GM19035 (cell line): ENCODE measurements around the gene NKX1-1.
"Not testable (repeated sequence)": the region's sequence is repeated elsewhere in the genome, so short reads cannot be mapped to it uniquely, and the experiment has no call there.

Source experiments
- ATAC-seq: cut with Tn5 transposase; IDR thresholded peaks from one replicate; pipeline ENCODE4 v1.9.1; 2021; ENCODE audit not compliant: unreplicated experiment

NKX1-1 gene

DNA sequence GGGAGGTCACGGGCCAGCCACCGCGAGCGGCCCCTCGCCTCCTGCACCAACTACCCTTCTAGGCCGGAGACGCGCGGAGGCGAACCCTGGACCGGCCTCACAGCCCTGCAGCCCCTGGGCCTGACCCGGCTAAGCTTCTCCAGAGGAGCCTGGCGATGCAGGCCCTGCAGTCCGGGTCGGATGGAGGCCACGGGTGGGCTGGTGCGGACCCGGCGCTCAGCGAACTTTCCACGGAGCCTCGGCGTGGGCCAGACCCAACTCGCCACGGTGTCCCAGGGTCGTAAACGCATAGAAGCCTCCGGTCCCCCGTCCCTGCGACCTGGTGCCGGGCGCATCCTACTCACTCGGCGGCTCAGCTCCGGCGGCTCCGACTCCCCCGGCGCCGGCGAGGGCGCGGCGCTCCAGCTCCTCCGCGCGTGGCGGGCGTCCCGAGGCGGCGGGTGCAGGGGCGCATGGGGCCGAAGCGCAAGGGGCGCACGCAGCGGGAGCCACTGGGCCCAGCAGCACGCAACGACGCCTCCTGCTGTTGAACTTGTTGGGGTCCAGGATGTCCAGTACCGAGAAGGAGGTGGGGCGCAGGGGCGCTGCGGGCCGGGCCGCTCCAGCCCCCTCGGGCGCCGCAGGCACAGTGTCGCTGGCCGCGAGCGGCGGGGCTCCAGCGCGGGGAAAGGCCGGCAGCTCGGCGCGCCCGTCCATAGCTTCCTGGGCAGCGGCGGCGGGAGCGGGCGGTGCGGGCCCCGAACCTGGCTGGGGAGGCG lies 427 bp downstream of the NKX1-1 start:
- no peak for ATAC-seq

DNA sequence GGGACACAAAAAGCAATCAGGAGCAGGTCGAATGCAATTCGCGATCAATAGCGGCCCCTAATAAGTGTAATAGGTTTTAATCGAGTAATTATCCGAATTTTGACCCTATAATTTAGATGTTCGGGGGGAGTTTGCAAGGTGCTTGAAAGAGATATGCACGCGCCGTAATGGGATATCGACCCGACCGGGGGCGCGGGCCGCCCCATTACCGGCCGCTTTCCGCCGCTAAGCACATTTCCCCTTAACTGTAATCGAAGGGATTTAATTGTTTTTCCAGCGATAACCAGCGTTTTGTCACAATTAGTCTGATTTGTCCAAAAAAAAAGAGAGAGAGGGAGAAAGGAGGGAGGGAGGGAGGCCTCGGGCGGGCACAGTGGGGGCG lies 997 bp downstream of the NKX1-1 start:
- no peak for ATAC-seq

DNA sequence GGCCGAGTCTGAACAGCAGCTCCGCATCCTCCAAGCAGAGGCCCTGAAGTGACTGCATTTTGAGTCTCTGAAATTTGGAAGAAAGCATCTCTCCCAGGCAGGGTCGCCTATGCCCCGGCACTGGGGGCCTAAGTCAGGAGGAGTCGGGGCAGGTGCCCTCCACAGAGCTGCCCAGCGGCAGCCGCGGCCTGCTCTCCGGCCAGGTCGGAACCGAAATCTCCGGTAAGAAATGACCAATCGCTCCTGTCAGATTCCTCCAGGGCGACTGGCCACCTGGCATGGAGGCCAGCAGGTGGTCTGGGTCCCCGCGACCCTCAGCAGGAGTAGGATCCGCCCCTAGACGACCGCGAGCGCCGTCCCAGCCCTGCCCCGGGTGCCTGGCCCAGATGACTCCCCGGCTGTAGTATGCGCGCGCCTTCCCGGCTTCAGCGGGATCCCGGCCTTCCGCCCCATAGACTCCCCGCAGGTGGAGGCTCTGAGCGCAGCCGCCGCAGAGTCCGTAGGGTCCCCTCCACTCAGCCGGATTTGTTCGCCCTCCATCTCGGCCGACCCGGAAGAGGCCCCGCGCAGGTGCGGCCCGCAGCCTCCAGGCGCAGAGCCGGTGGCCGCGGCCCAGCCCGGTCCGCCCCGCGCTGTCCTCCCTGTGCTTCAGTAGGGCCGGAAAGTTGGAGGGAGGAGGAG lies 1.5 kb downstream of the NKX1-1 start:
- ATAC-seq = no peak

DNA sequence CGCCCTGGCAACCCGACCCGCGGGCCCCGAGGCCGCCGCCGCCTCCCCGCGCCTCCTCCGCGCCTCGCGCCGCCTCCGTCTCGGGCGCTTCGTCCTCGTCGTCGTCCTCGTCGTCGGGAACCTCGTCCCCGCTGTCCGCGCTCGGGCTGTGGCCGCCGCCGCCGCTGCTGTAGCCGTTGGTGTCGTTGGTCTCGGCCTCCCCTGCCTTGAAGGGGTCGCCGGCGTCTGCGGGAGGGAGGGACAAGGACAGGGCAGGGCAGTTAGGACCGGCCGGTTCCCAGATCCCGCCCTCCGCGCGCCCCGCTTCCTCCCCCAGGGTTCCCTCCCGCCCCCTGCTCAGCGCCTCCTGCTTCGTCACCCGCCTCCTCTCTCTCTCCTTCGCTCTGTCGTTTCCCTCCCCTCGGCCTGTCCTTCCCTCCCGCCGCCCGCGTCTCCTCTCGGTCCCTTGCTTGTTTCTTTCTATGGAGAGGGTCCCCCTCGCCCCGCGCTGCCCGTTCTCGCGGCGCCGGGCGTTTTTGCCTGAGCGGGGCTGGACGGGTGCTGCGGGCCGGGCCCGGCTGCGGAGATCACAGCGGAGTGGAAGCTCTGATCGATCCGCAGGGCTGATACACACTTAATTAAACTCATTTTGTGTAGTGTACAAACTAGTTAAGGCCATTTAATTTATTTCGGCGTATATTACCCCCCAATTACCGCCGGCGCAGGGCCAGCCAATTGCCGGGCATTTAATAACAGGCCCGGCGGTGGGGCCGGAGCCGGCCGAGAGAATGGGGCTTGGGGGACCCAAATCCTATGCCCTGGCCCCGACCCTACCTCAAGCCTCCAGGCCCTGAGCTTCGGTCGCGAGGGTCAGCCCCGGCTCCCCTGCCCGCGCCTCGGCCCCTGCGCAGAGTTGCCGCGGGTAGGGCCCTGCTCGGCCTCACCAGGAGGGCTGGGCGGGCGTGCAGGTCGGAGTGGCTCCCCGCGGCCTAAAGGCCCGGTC lies 2.4 kb downstream of the NKX1-1 start:
- no peak for ATAC-seq

DNA sequence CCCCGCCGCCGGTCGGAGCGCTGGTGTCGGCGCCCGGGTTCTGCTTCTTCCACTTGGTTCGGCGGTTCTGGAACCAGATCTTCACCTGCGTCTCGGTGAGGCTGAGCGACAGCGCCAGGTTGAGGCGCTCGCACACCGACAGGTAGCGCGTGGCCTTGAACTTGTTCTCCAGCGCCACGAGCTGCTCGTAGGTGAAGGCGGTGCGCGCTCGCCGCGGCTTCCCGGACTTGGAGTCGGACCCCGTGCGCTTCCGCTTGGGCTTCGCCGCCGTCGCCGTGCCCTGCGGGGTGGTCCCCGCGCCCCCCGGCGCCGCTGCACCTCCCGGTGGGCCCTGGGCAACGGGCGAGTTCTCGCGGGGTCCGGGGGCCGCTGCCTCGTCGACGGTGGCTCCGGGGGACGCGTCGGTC lies 3.1 kb downstream of the NKX1-1 start:
- ATAC-seq = no peak

DNA sequence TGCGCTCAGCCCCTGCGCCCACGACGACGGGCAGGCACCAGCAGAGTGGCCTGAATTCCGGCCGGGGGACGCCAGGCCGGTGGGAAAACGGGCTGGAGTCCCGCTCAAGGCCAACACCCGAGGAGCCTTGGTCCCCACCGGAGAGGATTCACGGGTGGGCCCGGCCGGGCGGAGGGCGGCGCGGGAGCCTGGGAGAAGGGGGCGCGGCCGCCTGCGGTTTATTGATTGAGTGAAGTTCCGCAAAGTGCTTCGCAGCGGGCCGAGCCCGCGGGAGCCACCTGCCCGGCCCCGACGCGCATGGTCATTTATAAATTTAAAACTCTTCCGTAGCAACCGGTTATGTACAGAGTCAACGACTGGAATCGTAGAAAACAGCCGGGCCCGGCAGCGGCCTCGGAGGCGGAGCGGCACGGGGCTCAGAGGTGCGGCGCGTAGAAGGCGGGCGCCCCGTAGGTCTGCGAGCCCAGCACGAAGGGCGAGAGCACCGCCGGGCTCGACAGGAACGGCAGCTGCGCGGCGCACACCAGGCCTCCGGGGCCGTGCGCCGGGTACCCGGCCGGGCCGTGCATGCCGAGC lies 3.6 kb downstream of the NKX1-1 start:
- ATAC-seq = no peak

DNA sequence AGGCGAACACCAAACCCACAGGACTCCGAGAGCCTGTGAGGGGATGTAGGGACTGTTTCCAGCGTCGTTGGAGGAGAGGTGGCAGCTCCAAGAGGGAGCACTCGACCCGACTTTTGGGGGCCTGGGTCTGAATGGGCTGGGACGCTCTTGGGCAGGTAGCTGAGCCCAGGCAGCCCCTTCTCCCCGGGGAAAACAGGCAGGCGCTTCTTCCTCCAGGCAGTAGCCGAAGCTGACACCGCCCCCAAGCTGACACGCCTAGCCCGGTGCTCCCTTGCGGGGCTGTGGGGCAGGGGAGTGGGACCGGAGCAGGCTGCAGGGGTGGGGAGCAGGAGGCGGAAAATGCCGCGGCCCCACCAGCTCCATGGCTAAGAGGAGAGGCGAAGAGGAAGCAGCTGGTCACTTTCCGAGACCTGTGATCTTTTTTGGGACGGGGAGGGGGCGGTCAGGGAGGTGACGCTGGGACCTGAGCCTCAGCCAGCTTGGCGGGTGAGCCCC lies 4.2 kb downstream of the NKX1-1 start:
- no peak for ATAC-seq

DNA sequence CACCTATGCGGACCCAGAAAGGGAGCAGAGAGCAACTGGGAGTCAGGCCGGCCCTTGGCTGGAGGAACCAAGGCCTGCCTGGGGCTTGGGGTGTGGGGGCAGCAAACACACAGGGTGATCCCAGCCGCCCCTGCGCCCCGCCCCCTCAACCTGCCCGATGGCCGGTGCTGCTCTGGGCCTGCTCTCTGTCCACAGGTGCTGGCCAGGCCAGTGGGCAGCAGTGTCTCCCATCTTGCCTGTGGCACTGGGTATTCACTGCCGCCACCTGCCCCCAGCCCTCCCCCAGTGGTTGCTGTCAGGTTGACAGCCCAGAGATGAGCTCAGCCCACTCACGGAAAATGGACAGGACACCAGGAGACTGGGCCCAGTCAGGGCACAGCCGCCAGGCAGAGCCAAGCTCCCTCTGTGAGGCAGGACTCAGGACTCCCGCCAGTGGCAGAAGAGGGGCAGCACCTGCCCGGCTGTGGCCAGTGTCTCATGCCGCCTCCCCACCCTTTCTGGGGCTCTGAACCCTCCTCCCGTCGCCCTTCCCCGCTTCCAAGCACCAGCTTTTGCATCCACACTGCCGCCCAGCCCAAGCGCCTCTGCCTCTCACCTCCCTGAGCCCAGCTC lies 4.7 kb downstream of the NKX1-1 start:
- no peak for ATAC-seq

DNA sequence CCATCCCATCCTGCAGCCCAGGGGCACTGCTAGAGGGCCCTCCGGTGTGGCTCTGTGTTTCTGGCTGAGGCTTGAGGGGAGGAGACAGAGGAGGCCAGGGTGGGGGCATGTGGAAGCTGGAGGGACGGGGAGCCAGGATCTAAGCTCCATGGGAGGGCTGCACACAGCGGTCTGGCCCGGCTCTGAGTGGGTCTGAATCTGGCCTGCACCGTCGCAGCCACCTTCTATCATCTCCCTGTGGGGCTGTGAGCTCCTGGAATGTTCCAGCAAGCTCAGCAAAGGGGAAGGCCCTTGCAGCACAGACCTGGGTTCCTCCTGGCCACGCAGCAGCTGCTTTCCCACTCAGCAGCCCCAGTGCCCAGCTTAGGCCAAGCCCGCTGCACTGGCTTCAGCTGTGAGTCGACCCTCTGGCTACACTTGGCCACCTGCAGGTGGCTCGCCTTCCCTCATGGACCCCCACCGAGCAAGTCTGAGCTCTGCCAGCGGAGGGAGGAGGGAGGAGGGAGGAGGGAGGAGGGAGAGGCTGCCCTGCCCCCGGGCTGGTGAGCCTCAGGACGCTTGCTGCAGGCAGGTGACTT lies 5.3 kb downstream of the NKX1-1 start:
- ATAC-seq = no peak

DNA sequence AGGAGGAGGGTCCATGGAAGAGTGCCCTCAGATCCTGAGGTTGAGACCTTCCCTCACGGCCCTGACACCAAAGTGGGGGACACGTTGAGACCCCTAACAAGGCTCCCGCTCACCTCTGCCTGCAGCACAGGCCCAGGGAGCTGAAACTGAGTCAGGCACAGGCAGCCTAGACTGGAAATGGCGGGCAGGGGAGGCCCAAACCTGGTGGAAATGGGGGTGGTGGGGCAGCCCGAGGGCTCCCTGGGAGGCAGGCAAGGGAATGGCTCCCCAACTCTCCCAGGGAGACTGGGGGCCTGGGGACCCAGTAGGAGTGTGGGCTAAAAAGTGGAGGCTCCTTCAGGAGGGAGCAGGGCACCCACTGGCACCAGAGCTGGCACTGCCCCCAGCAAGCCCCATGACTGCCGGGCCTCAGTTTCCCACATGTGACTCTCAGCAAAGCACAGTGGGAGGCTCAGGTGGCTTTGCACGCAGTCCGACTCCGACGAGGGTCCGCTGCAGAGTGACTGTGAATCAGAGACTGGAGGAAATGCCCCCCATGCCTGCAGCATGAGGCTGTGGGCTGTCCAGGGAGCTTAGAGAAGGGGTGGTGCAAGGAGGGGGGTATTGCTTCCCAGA lies 5.9 kb downstream of the NKX1-1 start:
- ATAC-seq = no peak

DNA sequence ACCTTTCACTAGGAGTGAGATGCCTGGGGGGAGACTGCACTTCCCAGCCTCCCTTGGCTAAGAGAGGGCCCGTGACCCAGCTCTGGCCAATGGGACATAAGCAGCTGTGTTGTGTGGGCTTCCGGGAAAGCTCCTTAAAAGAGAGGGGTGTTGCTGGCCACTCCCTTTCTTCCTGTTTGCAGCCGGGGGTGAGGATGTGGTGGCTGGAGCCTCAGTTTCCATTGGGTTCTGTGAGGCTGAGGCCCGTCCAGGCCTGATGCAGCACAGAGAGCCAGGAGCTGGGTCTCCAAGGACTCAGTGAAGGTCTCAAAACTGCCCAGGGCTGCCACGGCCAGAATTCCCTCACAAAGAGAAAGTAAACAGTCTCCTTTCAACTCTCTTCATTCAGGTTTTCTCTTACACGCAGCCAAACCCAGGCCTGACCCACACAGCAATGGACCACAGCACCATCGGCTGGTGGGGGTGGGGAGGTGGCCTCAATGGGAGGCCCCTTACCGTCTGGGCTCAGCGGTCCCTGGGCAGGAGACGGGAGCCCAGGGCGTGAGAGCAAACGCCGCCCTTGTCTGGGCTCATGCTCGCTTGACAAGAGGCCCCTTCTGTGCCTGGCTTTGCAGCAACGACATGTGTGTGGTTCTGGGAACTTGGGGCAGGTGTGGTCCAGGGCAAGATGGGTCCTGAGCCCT lies 6.6 kb downstream of the NKX1-1 start:
- ATAC-seq = no peak

DNA sequence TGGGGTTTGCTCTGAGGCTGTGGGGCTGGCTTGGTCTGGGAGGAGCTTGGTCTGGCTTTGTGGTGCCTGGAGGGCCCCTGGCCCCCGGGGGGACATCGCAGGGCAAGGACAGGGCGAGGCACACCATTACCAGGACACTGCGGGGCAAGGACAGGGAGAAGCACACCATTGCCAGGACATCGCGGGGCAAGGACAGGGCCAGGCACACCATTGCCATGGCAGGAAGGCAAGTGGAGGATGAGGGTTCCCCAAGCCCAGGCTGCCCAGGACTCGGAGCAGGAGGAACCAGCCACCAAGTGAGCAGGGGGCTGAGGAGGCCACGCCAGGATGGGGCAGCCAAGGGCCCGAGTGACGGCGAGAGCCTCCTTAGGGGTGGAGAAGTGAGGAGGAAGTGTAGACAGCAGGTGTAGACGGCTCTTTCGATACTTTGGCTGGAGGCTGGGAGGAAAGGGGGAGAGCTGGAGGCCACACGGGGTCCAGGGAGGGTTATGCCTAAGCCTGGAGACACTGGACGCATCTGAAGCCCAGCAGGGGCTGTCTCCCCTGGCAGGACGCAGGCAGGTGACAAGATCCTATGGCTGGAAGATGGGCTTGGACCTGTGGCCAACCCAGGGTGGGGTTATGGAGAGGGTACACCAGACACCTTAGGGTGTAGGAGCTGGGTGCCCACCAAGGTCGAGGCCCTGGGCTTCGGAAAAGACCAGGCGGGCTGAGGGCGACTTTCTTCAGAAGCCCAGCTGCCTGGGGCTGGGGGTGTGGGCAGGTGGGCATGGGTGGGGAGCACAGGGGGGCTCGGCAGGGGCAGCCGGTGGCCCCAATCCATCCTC lies 7.3 kb downstream of the NKX1-1 start:
- no peak for ATAC-seq

DNA sequence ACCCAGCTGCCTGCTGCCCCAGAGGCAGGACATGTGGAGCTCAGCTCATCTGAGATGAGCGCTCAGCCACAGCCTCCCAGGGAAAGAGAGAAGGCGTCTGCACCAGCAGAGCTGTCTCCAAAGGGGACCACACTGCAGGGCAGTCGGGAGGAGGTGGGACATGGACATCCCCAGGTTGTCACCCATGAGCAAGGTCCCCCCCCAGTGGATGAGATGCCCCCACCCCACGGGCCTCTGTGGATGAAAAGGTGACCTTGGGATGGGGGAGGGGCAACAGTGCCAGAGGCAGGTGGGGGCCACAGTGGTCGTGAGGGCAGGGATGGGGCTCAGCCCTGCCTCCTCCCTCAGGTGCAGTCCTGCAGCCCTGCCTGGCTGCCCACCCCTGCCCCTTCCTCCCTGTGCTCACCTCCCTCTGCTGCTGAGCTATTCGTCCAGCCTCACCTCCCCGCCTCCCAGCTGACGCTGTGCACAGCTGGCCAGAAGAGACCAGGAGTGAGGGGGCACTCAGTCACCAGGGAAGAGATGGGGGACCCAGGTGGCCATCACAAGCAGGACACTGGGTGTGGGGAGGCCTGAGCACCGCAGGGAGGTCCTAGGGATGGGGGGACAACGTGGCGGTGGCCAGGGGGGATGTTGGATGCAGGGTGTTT lies 9.3 kb downstream of the NKX1-1 start:
- ATAC-seq = no peak

DNA sequence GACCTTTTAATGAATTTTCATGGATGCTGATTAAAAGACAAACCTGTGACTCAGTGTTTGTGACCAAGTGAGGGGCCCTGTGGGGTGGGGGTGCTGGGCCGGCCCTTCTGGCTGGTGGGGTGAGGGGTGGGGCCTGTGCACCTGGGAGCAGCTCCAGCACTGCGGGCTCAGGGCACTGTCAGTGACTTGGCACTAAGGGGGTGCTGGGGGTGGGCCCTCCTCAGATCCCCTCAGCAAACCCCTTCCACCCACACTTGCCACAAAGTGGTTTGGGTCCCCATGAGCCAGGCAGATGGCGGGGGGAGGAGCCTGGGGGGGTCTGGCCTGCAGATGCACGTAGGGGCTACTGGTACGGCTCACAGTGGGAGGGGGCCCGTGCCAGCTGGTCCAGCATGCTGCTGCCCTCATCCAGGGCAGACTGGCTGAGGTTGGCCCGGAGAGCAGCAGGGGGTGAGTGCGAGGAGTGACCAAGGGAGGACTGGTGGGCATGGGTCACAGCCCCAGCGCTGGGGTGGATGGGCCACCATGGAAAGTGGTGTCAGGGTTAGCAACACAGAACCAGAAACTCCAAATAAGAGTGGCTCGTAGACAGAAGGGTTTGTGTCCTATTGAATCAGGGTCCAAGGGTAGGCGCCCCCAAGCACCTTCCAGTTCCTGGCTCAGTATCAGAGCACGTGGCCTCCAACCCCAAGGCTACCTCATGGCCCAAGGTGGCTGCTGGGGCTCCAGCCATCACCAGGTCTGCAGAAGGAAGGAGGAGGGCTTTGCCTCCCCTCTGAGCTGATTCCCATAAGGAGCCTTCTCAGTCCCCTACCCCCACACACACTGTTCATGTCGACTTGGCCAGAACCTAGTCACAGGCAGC lies 10.1 kb downstream of the NKX1-1 start:
- ATAC-seq = no peak

DNA sequence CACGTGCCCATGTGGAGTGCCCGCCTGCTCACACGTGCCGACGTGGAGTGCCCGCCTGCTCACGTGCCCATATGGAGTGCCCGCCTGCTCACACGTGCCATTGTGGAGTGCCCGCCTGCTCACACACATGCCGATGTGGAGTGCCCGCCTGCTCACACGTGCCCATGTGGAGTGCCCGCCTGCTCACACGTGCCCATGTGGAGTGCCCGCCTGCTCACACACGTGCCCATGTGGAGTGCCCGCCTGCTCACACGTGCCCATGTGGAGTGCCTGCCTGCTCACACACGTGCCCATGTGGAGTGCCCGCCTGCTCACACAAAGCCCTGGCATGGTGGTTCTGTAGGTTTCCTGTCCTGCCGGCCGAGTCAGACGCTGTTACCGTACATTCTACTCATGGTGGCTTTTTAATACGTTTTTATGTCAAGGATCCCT lies 10.8 kb downstream of the NKX1-1 start:
- not testable (repeated sequence) for ATAC-seq

DNA sequence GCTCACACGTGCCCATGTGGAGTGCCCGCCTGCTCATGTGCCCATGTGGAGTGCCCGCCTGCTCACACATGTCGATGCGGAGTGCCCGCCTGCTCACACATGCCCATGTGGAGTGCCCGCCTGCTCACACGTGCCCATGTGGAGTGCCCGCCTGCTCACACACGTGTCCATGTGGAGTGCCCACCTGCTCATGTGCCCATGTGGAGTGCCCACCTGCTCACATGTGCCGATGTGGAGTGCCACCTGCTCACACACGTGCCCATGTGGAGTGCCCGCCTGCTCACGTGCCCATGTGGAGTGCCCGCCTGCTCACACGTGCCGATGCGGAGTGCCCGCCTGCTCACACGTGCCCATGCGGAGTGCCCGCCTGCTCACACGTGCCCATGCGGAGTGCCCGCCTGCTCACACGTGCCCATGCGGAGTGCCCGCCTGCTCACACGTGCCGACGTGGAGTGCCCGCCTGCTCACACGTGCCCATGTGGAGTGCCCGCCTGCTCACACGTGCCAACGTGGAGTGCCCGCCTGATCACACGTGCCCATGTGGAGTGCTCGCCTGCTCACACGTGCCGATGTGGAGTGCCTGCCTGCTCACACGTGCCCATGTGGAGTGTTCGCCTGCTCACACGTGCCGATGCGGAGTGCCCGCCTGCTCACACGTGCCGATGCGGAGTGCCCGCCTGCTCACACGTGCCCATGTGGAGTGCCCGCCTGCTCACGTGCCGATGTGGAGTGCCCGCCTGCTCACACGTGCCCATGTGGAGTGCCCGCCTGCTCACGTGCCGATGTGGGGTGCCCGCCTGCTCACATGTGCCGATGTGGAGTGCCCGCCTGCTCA lies 11.5 kb downstream of the NKX1-1 start:
- ATAC-seq = not testable (repeated sequence)
